GM23248 (cell line): ENCODE measurements around the gene VPS37D. TPM values are rescaled to one million over a fixed set of nuclear protein-coding genes. Genes with fewer than 3 reads are reported as not detected.
"Not testable (repeated sequence)": the region's sequence is repeated elsewhere in the genome, so short reads cannot be mapped to it uniquely, and the experiment has no call there.

Experiments used
- DNase-seq: peaks from one replicate; pipeline ENCODE4 v3.0.0-alpha.2; 2015
- H2AFZ ChIP-seq: fragments of 200-600 bp; sonication (generic); 2 replicates; pipeline ENCODE4 v1.6.1; 2016; ENCODE audit warnings: antibody characterized with exemption
- H3F3A ChIP-seq: fragments of 200-600 bp; sonication (generic); 2 replicates; pipeline ENCODE4 v1.6.1; 2016; ENCODE audit warnings: mild to moderate bottlenecking, antibody characterized with exemption, mixed run types; ENCODE audit not compliant: insufficient read depth
- H3K27ac ChIP-seq: fragments of 200-600 bp; sonication (generic); 2 replicates; pipeline ENCODE4 v1.5.1; 2016; ENCODE audit warnings: mild to moderate bottlenecking
- H3K27me3 ChIP-seq: fragments of 200-600 bp; sonication (generic); replicated peaks from 2 replicates; pipeline ENCODE4 v1.6.1; 2016; ENCODE audit warnings: mild to moderate bottlenecking; ENCODE audit not compliant: insufficient read depth
- H3K36me3 ChIP-seq: fragments of 200-600 bp; sonication (generic); 2 replicates; pipeline ENCODE4 v1.6.1; 2016; ENCODE audit warnings: low read depth, mild to moderate bottlenecking
- H3K4me1 ChIP-seq: fragments of 200-600 bp; sonication (generic); 2 replicates; pipeline ENCODE4 v1.6.1; 2016; ENCODE audit warnings: mild to moderate bottlenecking; ENCODE audit not compliant: insufficient read depth
- H3K4me2 ChIP-seq: fragments of 200-600 bp; sonication (generic); one replicate; pipeline ENCODE4 v1.6.1; 2016; ENCODE audit warnings: mild to moderate bottlenecking; ENCODE audit not compliant: unreplicated experiment
- H3K4me3 ChIP-seq: fragments of 200-600 bp; sonication (generic); 2 replicates; pipeline ENCODE4 v1.5.1; 2016; ENCODE audit warnings: mild to moderate bottlenecking
- H3K79me2 ChIP-seq: fragments of 200-600 bp; sonication (generic); 2 replicates; pipeline ENCODE4 v1.6.1; 2016; ENCODE audit warnings: mild to moderate bottlenecking; ENCODE audit not compliant: insufficient read depth
- H3K9ac ChIP-seq: fragments of 200-600 bp; sonication (generic); 2 replicates; pipeline ENCODE4 v1.6.1; 2016; ENCODE audit warnings: mild to moderate bottlenecking
- H3K9me2 ChIP-seq: fragments of 200-600 bp; sonication (generic); 2 replicates; pipeline ENCODE4 v1.6.1; 2016; ENCODE audit warnings: mixed run types, mild to moderate bottlenecking, moderate library complexity; ENCODE audit not compliant: insufficient read depth
- H3K9me3 ChIP-seq: fragments of 200-600 bp; sonication (generic); one replicate; pipeline ENCODE4 v1.6.1; 2017; ENCODE audit warnings: low read depth
- H4K20me1 ChIP-seq: fragments of 200-600 bp; sonication (generic); 2 replicates; pipeline ENCODE4 v1.6.0; 2016; ENCODE audit not compliant: insufficient read depth
- EZH2 ChIP-seq: fragments of 200-600 bp; sonication (generic); IDR thresholded peaks from 2 replicates; pipeline ENCODE4 v1.6.1; 2018; ENCODE audit warnings: antibody characterized with exemption, mild to moderate bottlenecking; ENCODE audit not compliant: insufficient read depth, poor library complexity, severe bottlenecking
- EZH2phosphoT487 ChIP-seq: fragments of 200-600 bp; sonication (generic); IDR thresholded peaks from 2 replicates; pipeline ENCODE4 v1.6.1; 2018; ENCODE audit warnings: antibody characterized with exemption, moderate library complexity, mild to moderate bottlenecking, low read depth; ENCODE audit not compliant: insufficient read depth
- WGBS, 2 experiments: methylation state at CpG; one replicate each; pipeline ENCODE4 v1.1.6; 2015 to 2017; ENCODE audit warnings: low lambda C conversion rate in 2 of 2, low coverage in 1 of 2; ENCODE audit errors: missing lambda C conversion rate in 2 of 2; 5-methylcytosine and 5-hydroxymethylcytosine counted together
- in situ Hi-C: fragments of 300-500 bp; cut with MboI; formaldehyde crosslinking; loops from 2 replicates; pipeline ENCODE4 v1.15.0; 2020
- polyA plus RNA-seq: library from polyadenylated mRNA; unstranded; fragments of >200 nt; fragmentation: Nextera tagmentation; extraction: Ambion mirVana; gene quantifications from 2 replicates; pipeline ENCODE4 v1.2.1, GENCODE V29; 2016
- total RNA-seq: library from RNA; depleted of rRNA; stranded (reverse); fragments of >200 nt; shearing (Covaris generic); gene quantifications from 2 replicates; pipeline ENCODE4 v1.2.3, GENCODE V29; 2014; rRNA removed

Gene VPS37D
- total RNA-seq (3.5 and 5.9 TPM in 2 replicates), polyA plus RNA-seq (1.2 and 1.3 TPM in 2 replicates)

- in situ Hi-C loops = no loop called here
- Histone ChIP-seq H3K9me3 (no peaks in the 10 kb centered on the region), H4K20me1 (no peaks in the 10 kb centered on the region), H3K4me2 (peak within 1 kb of the TSS; percentile 86), H3K4me3 (peak within 1 kb of the TSS; percentile 76), H3K9me2 (no peaks in the 10 kb centered on the region), H3K4me1 (no peaks in the 10 kb centered on the region), H3K79me2 (no peaks in the 10 kb centered on the region), H3K36me3 (no peaks in the 10 kb centered on the region), H3K27me3 (no peaks in the 10 kb centered on the region; the same call in 1 of the 2 replicates), H3F3A (no peaks in the 10 kb centered on the region), H2AFZ (peak within 1 kb of the TSS; percentile 67), H3K9ac (peak within 1 kb of the TSS; percentile 75), H3K27ac (no peak within 1 kb of the TSS)
- DNase-seq = peak; percentile 94
- TF ChIP-seq EZH2phosphoT487 (no peak), EZH2 (no peak)
- 3 to 8% methylated on average over 28 to 62 of the region's 79 CpGs for WGBS, 2 experiments
These were observed at the start of gene VPS37D for GRCh38 chr7:73667344-73668102. Gene VPS37D, plus strand, starts transcription at chr7:73667831. Its CDS starts 128 bp downstream, at chr7:73667959.

GRCh38 chr7:73618538-73618937 is 49.1 kb upstream of the VPS37D start:
- WGBS, 2 experiments = 67 to 71% methylated on average over 4 of the region's 4 CpGs
- Histone ChIP-seq H3K9me2 (no peaks in the 10 kb centered on the region), H3F3A (no peaks in the 10 kb centered on the region), H4K20me1 (no peaks in the 10 kb centered on the region), H3K4me3 (no peak overlapping the region), H3K27ac (no peak overlapping the region), H3K36me3 (no peaks in the 10 kb centered on the region), H3K27me3 (peaks cover 21% of the 10 kb centered on the region), H2AFZ (no peak overlapping the region), H3K79me2 (no peaks in the 10 kb centered on the region), H3K4me2 (no peak overlapping the region), H3K9me3 (no peaks in the 10 kb centered on the region), H3K9ac (no peak overlapping the region), H3K4me1 (no peaks in the 10 kb centered on the region)
- TF ChIP-seq EZH2 (no peak), EZH2phosphoT487 (no peak)
- DNase-seq = no peak
- in situ Hi-C loops = loop anchor here (25.0 kb wide), 1 partner anchor 244 kb away; the partner anchor contains the start of gene TMEM270

GRCh38 chr7:73619394-73619793 is 48.2 kb upstream of the VPS37D start:
- in situ Hi-C loops = loop anchor here (25.0 kb wide), 1 partner anchor 243 kb away; the partner anchor contains the start of gene TMEM270
- not testable (repeated sequence) for H3K9me3 ChIP-seq, H3K4me3 ChIP-seq, DNase-seq, H3F3A ChIP-seq, H3K79me2 ChIP-seq, H4K20me1 ChIP-seq, H3K36me3 ChIP-seq, H3K4me2 ChIP-seq, H3K27ac ChIP-seq, H3K9me2 ChIP-seq, H3K4me1 ChIP-seq, H2AFZ ChIP-seq, H3K9ac ChIP-seq
- WGBS, 2 experiments = 83 to 90% methylated on average over 11 of the region's 11 CpGs
- peaks cover 29% of the 10 kb centered on the region for H3K27me3 ChIP-seq

- Histone ChIP-seq H3K4me2 (no peak overlapping the region), H3K9ac (no peak overlapping the region), H3F3A (no peaks in the 10 kb centered on the region), H2AFZ (no peak overlapping the region), H3K79me2 (no peaks in the 10 kb centered on the region), H3K4me1 (no peaks in the 10 kb centered on the region), H3K9me2 (no peaks in the 10 kb centered on the region), H3K27ac (no peak overlapping the region), H3K4me3 (no peak overlapping the region), H3K36me3 (no peaks in the 10 kb centered on the region), H3K27me3 (peaks cover 35% of the 10 kb centered on the region), H4K20me1 (no peaks in the 10 kb centered on the region), H3K9me3 (no peaks in the 10 kb centered on the region)
- whole genome bisulfite sequencing, 2 experiments = 60 to 69% methylated on average over 6 to 7 of the region's 7 CpGs
- no peak for DNase-seq
- TF ChIP-seq EZH2 = no peak
- TF ChIP-seq EZH2phosphoT487 = no peak
- in situ Hi-C loops = loop anchor here (25.0 kb wide), 1 partner anchor 241 kb away; the partner anchor contains the start of gene TMEM270
These were observed 46.2 kb upstream of the VPS37D start for GRCh38 chr7:73621168-73622063.
